Mesodermal cell (in vitro differentiated cells): ENCODE data around the gene PPM1L.

ENCODE experiments used
- H3K27ac ChIP-seq: 2 replicates; pipeline ENCODE4 v1.7.0; 2013; ENCODE audit warnings: mild to moderate bottlenecking, low read depth, low read length, moderate library complexity; ENCODE audit not compliant: severe bottlenecking
- H3K36me3 ChIP-seq: 2 replicates; pipeline ENCODE4 v1.7.1; 2013; ENCODE audit warnings: mild to moderate bottlenecking, low read length, moderate library complexity; ENCODE audit not compliant: control insufficient read depth, insufficient read depth
- H3K4me1 ChIP-seq: one replicate; pipeline ENCODE4 v1.7.1; 2013; ENCODE audit warnings: mild to moderate bottlenecking, low read length; ENCODE audit not compliant: insufficient read depth, control insufficient read depth, poor library complexity, severe bottlenecking
- H3K4me3 ChIP-seq: 2 replicates; pipeline ENCODE4 v1.7.0; 2013; ENCODE audit warnings: low read length, control low read depth, mild to moderate bottlenecking; ENCODE audit not compliant: insufficient read depth, poor library complexity, severe bottlenecking; ENCODE audit errors: extremely low read depth
- H3K9me3 ChIP-seq: 2 replicates; pipeline ENCODE4 v1.7.1; 2013; ENCODE audit warnings: mild to moderate bottlenecking, low read length, moderate library complexity; ENCODE audit not compliant: control insufficient read depth
- WGBS, 2 experiments: methylation state at CpG; one replicate each; pipeline ENCODE4 v1.1.5; 2013; ENCODE audit warnings: missing lambda C conversion rate in 2 of 2; ENCODE audit not compliant: insufficient coverage in 2 of 2; 5-methylcytosine and 5-hydroxymethylcytosine counted together

PPM1L gene

DNA sequence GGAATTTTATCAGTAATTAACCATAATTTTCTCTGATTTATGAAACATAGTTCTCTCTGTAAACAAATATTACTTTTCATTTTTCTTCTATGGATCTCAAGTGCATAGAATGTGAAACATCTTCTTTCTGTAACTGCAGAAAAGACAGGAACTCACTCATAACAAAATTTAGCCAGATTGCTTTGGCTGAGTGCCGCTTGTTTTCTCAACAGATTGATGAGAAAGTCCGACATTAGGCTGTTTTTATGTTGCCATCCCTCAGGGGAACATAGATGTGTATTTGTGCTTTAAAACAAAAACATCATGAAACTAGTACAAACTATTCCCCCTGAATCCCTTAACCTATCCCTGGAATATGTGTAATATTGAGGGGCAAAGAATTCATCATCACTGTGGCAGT is 194.9 kb downstream of the PPM1L start:
- H3K4me3 ChIP-seq: no peak overlapping the region
- WGBS, 2 experiments: no CpG with 5 or more reads among the region's 2 CpGs
- no peaks in the 10 kb centered on the region for H3K36me3 ChIP-seq
- no peaks in the 10 kb centered on the region for H3K9me3 ChIP-seq
- H3K27ac ChIP-seq: no peak overlapping the region
- no peaks in the 10 kb centered on the region for H3K4me1 ChIP-seq

DNA sequence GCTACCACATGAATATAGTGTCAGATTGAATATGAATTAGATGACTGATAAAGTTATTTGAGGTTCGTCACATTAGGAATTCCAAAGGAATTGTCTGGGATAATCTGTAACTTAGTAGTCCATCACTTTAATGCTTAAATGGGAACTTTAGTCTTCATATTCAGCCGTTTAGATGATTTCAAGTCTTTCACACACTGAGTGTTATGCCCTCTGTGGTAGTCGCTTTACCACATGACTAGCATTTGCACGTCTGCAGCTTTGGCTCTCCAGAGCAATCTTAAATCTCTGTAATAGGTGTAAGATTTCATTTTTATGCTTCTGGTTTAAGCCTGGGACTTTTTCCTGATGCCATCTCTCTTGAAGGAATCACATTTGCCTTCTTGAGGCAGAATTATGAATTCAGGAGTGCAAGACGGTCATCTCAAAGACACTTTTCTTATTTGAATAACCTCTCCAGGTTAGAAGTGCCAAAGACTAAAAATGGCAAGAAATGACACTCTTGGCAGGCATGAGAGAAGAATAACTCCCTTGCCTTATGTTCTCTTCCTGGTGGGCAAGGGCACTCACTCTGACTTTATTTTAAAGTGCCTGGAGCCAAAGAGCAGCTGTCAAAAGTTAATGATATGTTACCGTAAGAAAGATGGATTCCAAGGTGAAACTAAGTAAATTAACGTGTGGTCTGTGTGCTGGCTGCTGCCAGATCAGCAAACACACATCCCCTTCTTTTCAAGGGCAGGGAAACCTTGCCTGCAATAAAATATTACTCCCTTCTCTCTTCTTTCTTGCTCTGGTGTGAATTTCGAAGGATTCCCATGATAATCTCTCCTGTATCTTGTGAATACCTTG is 195.8 kb downstream of the PPM1L start:
- Histone ChIP-seq H3K36me3 (no peaks in the 10 kb centered on the region), H3K9me3 (no peaks in the 10 kb centered on the region), H3K4me1 (no peaks in the 10 kb centered on the region), H3K4me3 (no peak overlapping the region), H3K27ac (no peak overlapping the region)
- WGBS, 2 experiments: 84 to 88% methylated on average over 4 to 5 of the region's 8 CpGs

DNA sequence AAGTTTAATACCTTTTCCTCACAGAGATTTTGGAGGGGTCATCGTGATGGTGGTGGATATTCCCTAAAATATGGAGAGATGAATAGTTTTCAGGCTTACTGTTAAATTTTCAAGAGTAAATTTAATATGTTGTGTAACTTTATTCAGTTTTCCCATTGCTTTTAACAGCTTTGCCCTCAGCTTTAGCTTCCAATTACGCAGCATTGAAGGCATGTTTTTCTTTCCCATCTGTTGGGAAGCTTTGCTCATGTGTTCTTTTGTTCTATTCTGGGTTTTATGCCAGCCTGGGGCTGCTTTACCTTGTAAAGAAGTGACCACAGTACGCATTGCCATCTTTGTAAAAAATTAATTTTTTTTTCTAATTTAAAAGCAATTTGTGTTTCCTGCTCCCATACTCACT is 197.7 kb downstream of the PPM1L start:
- H3K36me3 ChIP-seq: no peaks in the 10 kb centered on the region
- no peak overlapping the region for H3K4me3 ChIP-seq
- H3K27ac ChIP-seq: no peak overlapping the region
- no peaks in the 10 kb centered on the region for H3K4me1 ChIP-seq
- WGBS, 2 experiments: 75 to 100% methylated on average over 1 of the region's 3 CpGs
- H3K9me3 ChIP-seq: no peaks in the 10 kb centered on the region

DNA sequence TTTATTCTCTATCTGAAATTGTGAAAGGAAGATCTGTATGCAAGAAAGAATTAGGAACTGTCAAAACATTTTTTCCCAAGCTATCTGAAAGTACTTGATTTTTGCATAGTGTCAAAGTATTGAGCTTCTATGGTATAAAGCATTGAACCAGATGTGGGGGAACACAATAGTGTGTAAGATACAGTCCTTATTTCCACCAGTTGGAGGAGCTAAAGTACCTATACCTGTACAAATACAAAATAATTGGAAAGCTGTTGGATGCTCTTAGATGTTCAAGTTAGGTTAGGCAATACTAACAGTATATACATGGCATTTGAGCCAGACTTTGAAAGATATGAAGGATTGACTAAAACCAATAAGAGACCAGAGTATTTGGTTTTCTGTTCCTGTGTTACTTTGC is 200.8 kb downstream of the PPM1L start:
- Histone ChIP-seq H3K4me1 (no peaks in the 10 kb centered on the region), H3K4me3 (no peak overlapping the region), H3K27ac (no peak overlapping the region), H3K9me3 (no peaks in the 10 kb centered on the region), H3K36me3 (no peaks in the 10 kb centered on the region)

DNA sequence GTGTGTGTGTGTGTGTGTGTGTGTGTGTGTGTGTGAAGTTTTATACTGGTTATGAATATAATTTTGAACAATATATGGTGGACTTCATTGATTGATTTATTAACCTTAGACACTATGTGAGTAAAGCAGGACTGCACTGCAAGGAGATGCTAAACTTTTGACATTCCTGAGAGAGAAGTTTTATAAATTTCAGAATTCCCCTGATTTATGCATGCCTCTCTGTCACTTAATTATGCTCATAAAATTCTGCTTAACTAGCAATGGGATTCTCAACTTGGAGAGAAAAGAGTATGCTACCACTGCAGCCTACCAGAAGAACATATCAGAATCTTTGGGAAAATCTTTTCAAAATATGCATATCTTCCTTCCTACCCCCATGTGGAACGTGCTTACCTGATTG is 204.5 kb downstream of the PPM1L start:
- Histone ChIP-seq H3K4me1 (no peaks in the 10 kb centered on the region), H3K4me3 (no peak overlapping the region), H3K36me3 (no peaks in the 10 kb centered on the region), H3K27ac (no peak overlapping the region), H3K9me3 (no peaks in the 10 kb centered on the region)
- no CpG with 5 or more reads among the region's 1 CpG for WGBS, 2 experiments

DNA sequence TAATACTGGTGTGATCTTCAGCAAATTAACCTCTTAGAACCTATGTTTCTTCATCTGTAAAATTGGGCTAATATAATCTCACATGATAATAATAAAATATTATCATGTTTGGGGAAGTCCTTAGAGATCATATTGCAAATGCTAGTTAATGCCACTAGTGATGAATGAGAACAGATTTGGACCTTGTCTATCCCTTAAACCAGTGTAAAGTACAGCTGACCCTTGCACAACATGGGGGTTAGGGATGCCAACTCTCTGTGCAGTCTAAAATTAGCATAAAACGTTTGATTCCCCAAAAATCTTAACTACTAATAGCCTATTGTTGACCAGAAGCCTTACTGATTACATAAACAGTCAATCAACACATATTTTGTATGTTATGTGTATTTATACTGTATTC is 207.9 kb downstream of the PPM1L start:
- Histone ChIP-seq H3K36me3 (no peaks in the 10 kb centered on the region), H3K27ac (no peak overlapping the region), H3K4me1 (no peaks in the 10 kb centered on the region), H3K4me3 (no peak overlapping the region), H3K9me3 (no peaks in the 10 kb centered on the region)
- no CpG with 5 or more reads among the region's 1 CpG for WGBS, 2 experiments

DNA sequence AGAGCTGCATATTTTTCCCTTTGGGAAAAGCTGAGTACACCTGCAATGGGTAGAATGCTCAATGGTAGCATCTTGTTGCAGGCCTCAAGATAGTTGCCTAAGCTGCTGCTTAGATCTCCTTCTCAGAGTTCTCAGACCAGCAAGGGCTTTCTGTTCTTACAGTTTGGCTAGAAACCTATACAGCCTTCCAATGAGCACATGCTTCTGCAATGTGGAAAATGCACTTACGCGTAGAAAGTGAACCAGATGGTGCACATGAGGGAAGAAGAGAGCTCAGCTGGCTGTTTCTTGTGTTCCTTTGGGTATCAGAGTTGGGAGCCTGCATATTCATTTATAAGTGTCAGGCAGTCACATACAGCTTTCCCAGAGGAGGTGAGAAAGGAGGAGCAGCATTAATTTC is 212.7 kb downstream of the PPM1L start:
- Histone ChIP-seq H3K4me1 (no peaks in the 10 kb centered on the region), H3K4me3 (no peak overlapping the region), H3K27ac (no peak overlapping the region), H3K36me3 (no peaks in the 10 kb centered on the region), H3K9me3 (no peaks in the 10 kb centered on the region)
- WGBS, 2 experiments: 30% methylated on average over 2 of the region's 2 CpGs; no CpG with 5 or more reads in 1 of the 2 experiments

DNA sequence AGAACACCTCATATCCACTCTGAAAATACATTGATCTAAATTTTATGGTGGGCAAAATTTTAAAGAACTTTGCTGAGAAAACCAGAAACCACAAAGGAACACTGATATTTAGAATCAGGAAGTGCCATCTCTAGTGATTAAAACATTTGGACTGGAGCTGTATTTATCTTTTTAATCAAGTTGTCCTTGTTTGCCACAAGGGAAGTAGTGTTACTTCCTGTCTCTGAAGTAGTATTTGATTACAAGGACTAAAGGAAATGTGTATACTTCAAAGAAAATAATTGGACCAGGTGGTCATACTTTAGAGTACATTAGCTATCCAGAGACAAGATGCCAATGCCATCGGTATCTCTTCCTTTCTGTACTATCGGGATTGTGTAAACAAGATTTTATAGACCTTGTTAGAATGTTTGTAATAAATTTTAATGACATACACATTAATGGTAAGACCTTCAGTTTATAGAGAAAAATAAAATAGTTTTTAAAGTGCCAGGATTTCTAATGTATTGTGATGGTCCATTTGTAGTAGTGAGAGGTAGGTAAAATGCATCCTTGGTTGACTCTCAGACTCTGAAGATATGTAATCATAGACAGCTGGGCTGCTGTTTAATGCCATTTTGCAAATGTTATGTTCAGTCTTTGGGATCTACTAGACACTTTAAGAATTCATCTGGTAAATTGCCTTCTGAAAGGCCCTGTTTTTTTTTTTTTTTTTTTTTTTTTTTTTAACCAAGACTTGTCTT is 217.2 kb downstream of the PPM1L start:
- Histone ChIP-seq H3K36me3 (no peaks in the 10 kb centered on the region), H3K4me1 (no peaks in the 10 kb centered on the region), H3K4me3 (no peak overlapping the region), H3K9me3 (no peaks in the 10 kb centered on the region), H3K27ac (no peak overlapping the region)
- WGBS, 2 experiments: no CpG with 5 or more reads among the region's 2 CpGs

DNA sequence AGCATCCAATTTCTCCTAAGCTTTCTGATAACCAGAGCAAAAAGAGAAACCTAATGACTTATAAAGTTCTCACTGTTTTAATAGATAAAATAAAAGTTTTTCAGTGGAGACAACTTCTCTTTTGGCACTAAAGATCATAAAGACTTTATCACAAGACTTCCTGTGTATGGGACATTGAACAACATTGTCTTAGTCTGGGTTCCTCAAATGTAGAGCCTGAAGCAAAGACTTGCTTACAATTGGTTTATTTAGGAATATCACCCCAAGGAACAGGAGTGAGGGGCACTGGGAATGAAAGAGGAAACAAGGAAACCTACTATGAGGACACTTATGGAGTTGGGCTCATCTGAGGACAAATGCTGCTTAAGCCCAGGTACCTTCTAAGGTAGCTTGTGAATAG is 221.7 kb downstream of the PPM1L start:
- H3K4me1 ChIP-seq: no peaks in the 10 kb centered on the region
- no peaks in the 10 kb centered on the region for H3K9me3 ChIP-seq
- H3K4me3 ChIP-seq: no peak overlapping the region
- no peak overlapping the region for H3K27ac ChIP-seq
- no peaks in the 10 kb centered on the region for H3K36me3 ChIP-seq

DNA sequence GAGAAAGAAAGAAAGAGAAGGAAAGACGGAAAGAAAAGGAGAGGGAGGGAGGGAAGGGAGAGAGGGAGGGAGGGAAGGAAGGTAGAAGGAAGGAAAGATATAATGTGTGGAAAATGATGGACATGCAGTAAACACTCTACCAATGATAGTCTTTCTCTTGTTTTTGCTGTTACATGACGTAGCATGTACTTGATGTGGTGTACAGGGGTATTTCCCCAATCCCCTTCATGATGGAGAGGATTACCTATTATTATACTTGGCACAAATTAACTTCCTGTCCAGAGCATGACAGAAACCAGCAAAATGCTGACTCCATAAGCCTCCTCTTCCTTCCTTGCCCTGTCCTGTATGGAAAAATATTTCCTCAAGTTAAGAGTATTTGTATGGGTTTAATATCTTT is 224.7 kb downstream of the PPM1L start:
- H3K4me1 ChIP-seq: no peaks in the 10 kb centered on the region
- no peak overlapping the region for H3K27ac ChIP-seq
- H3K4me3 ChIP-seq: no peak overlapping the region
- H3K36me3 ChIP-seq: no peaks in the 10 kb centered on the region
- no peaks in the 10 kb centered on the region for H3K9me3 ChIP-seq
- WGBS, 2 experiments: 71 to 100% methylated on average over 1 of the region's 2 CpGs
